Measurements from ENCODE around the gene APBA1.

DNA sequence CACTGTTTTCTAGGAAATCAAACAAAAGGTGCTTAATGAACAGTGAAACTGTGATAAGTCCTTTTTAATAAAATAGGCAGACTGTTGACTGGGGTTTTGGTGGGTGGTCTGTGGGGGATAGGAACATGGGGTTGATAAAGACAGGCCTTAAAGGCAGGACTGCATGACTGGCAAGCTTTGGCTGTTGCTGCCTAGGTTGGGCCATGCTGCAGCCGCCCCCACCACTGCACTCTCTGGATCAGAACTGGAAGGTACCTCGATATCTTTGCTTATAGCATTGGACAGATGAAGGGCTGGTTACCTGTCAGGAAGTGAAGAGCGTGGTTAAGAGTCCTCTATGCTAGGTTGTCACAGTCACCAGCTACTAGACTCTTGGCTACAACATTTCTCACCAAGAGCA lies 24.4 kb downstream of the APBA1 start:
- TF ChIP-seq RFX5 (IDR thresholded peaks at IDR 0.05; ENCODE audit: borderline replicate concordance, low read depth, low read length) (no peak), POLR2A (IDR thresholded peaks at IDR 0.05; ENCODE audit: control extremely low read depth in 1 of 2, low read depth in 2 of 2, low read length in 2 of 2) (no peak), RAD21 (IDR thresholded peaks at IDR 0.05 in 1 of 2, conservative IDR thresholded peaks at IDR 0.05 in 1 of 2; ENCODE audit: low read depth in 2 of 2, low read length in 2 of 2) (no peak)

All from H1 (cell line).